ENCODE measurements around the gene POLR1D.
A peak's percentile ranks its signal among the peaks of the same experiment; 100 is the strongest.

POLR1D gene

GRCh38 chr13:27605610-27606200 is 16.0 kb upstream of the POLR1D start:
- Histone ChIP-seq H3K4me1 (ENCODE audit: insufficient read depth, poor library complexity, severe bottlenecking) (peaks cover 23% of the 10 kb centered on the region), H3K36me3 (ENCODE audit: low read depth) (peaks cover 5% of the 10 kb centered on the region), H3K9me3 (ENCODE audit: severe bottlenecking) (no peaks in the 10 kb centered on the region), H3K4me3 (ENCODE audit: severe bottlenecking) (no peak overlapping the region), H3K27me3 (ENCODE audit: insufficient read depth, poor library complexity, severe bottlenecking) (no peaks in the 10 kb centered on the region), H3K27ac (ENCODE audit: poor library complexity, severe bottlenecking) (no peak overlapping the region)
- DNase-seq (ENCODE audit: low spot score) (no peak), ATAC-seq (ENCODE audit: low read depth) (no peak)
- no peak for TF ChIP-seq CTCF (IDR thresholded peaks at IDR 0.05; ENCODE audit: poor library complexity, severe bottlenecking)

- DNase-seq (ENCODE audit: low spot score) (no peak), ATAC-seq (ENCODE audit: low read depth) (0 out of 3 replicates have a peak, but pooled peaks have one; percentile 31)
- Histone ChIP-seq H3K27ac (ENCODE audit: poor library complexity, severe bottlenecking) (peak overlapping the region; percentile 23), H3K36me3 (ENCODE audit: low read depth) (peaks cover 5% of the 10 kb centered on the region), H3K4me3 (ENCODE audit: severe bottlenecking) (no peak overlapping the region), H3K4me1 (ENCODE audit: insufficient read depth, poor library complexity, severe bottlenecking) (peaks cover 23% of the 10 kb centered on the region), H3K9me3 (ENCODE audit: severe bottlenecking) (no peaks in the 10 kb centered on the region), H3K27me3 (ENCODE audit: insufficient read depth, poor library complexity, severe bottlenecking) (no peaks in the 10 kb centered on the region)
- TF ChIP-seq CTCF (IDR thresholded peaks at IDR 0.05; ENCODE audit: poor library complexity, severe bottlenecking) = no peak
Observed at GRCh38 chr13:27607125-27607524, 14.6 kb upstream of the POLR1D start.

GRCh38 chr13:27613628-27614027 is 8.1 kb upstream of the POLR1D start:
- DNase-seq (ENCODE audit: low spot score) (no peak), ATAC-seq (ENCODE audit: low read depth) (no peak)
- no peaks in the 10 kb centered on the region; the same call in 1 of the 2 replicates for H3K36me3 ChIP-seq (ENCODE audit: low read depth)
- H3K4me3 ChIP-seq (ENCODE audit: severe bottlenecking) = no peak overlapping the region
- H3K27me3 ChIP-seq (ENCODE audit: insufficient read depth, poor library complexity, severe bottlenecking) = no peaks in the 10 kb centered on the region
- H3K4me1 ChIP-seq (ENCODE audit: insufficient read depth, poor library complexity, severe bottlenecking) = peaks cover 13% of the 10 kb centered on the region
- no peaks in the 10 kb centered on the region for H3K9me3 ChIP-seq (ENCODE audit: severe bottlenecking)
- H3K27ac ChIP-seq (ENCODE audit: poor library complexity, severe bottlenecking) = no peak overlapping the region
- no peak for TF ChIP-seq CTCF (IDR thresholded peaks at IDR 0.05; ENCODE audit: poor library complexity, severe bottlenecking)

GRCh38 chr13:27617881-27618321 is 3.8 kb upstream of the POLR1D start:
- Histone ChIP-seq H3K27me3 (ENCODE audit: insufficient read depth, poor library complexity, severe bottlenecking) (no peaks in the 10 kb centered on the region), H3K36me3 (ENCODE audit: low read depth) (peaks cover 5% of the 10 kb centered on the region), H3K9me3 (ENCODE audit: severe bottlenecking) (no peaks in the 10 kb centered on the region), H3K4me3 (ENCODE audit: severe bottlenecking) (peak overlapping the region; percentile 66), H3K27ac (ENCODE audit: poor library complexity, severe bottlenecking) (peak overlapping the region; percentile 90), H3K4me1 (ENCODE audit: insufficient read depth, poor library complexity, severe bottlenecking) (peaks cover 17% of the 10 kb centered on the region)
- DNase-seq (ENCODE audit: low spot score) (no peak), ATAC-seq (ENCODE audit: low read depth) (peak; percentile 32)
- no peak for TF ChIP-seq CTCF (IDR thresholded peaks at IDR 0.05; ENCODE audit: poor library complexity, severe bottlenecking)

- H3K27me3 ChIP-seq (ENCODE audit: insufficient read depth, poor library complexity, severe bottlenecking) = no peaks in the 10 kb centered on the region
- ATAC-seq (ENCODE audit: low read depth) (no peak), DNase-seq (ENCODE audit: low spot score) (no peak)
- peaks cover 18% of the 10 kb centered on the region for H3K36me3 ChIP-seq (ENCODE audit: low read depth)
- peaks cover 22% of the 10 kb centered on the region for H3K4me1 ChIP-seq (ENCODE audit: insufficient read depth, poor library complexity, severe bottlenecking)
- peak overlapping the region; percentile 66 for H3K4me3 ChIP-seq (ENCODE audit: severe bottlenecking)
- no peaks in the 10 kb centered on the region for H3K9me3 ChIP-seq (ENCODE audit: severe bottlenecking)
- peak overlapping the region; percentile 90 for H3K27ac ChIP-seq (ENCODE audit: poor library complexity, severe bottlenecking)
- TF ChIP-seq CTCF (IDR thresholded peaks at IDR 0.05; ENCODE audit: poor library complexity, severe bottlenecking) = no peak
Observed at GRCh38 chr13:27619093-27619727, 2.5 kb upstream of the POLR1D start.
